Ishikawa (cell line): ENCODE measurements around the gene COG3.

Experiments
- CEBPB ChIP-seq: IDR thresholded peaks from 2 replicates; pipeline ENCODE4 v1.6.1; 2012
- CREB1 ChIP-seq: IDR thresholded peaks from 2 replicates; pipeline ENCODE4 v1.6.1; 2012; ENCODE audit warnings: low read depth
- EGR1 ChIP-seq: IDR thresholded peaks from 2 replicates; pipeline ENCODE4 v1.6.1; 2012
- EP300 ChIP-seq: IDR thresholded peaks from 2 replicates; pipeline ENCODE4 v1.6.1; 2012; ENCODE audit warnings: borderline replicate concordance
- FOXM1 ChIP-seq: IDR thresholded peaks from 2 replicates; pipeline ENCODE4 v1.6.1; 2012; ENCODE audit warnings: low read depth, borderline replicate concordance
- MAX ChIP-seq: IDR thresholded peaks from 2 replicates; pipeline ENCODE4 v1.6.1; 2012
- RAD21 ChIP-seq: IDR thresholded peaks from 2 replicates; pipeline ENCODE4 v1.6.1; 2012; ENCODE audit warnings: low read depth
- REST ChIP-seq: IDR thresholded peaks from 2 replicates; pipeline ENCODE4 v1.6.1; 2012; ENCODE audit warnings: low read depth, mild to moderate bottlenecking
- TAF1 ChIP-seq: IDR thresholded peaks from 2 replicates; pipeline ENCODE4 v1.6.1; 2012; ENCODE audit warnings: low read depth, mild to moderate bottlenecking
- TCF12 ChIP-seq: IDR thresholded peaks from 2 replicates; pipeline ENCODE4 v1.6.1; 2012; ENCODE audit warnings: low read depth
- TEAD4 ChIP-seq: IDR thresholded peaks from 2 replicates; pipeline ENCODE4 v1.6.1; 2012
- USF1 ChIP-seq: IDR thresholded peaks from 2 replicates; pipeline ENCODE4 v1.6.1; 2012
- YY1 ChIP-seq: IDR thresholded peaks from 2 replicates; pipeline ENCODE4 v1.6.1; 2012; ENCODE audit warnings: low read depth
- ZBTB7A ChIP-seq: IDR thresholded peaks from 2 replicates; pipeline ENCODE4 v1.6.1; 2012; ENCODE audit warnings: low read depth

- no peak for TF ChIP-seq CEBPB
- no peak for TF ChIP-seq YY1
- TF ChIP-seq RAD21: no peak
- no peak for TF ChIP-seq EP300
- TF ChIP-seq USF1: no peak
- TF ChIP-seq MAX: no peak
- no peak for TF ChIP-seq FOXM1
- TF ChIP-seq REST: no peak
- TF ChIP-seq TCF12: no peak
- TF ChIP-seq TAF1: no peak
- TF ChIP-seq EGR1: no peak
- no peak for TF ChIP-seq ZBTB7A
- no peak for TF ChIP-seq TEAD4
- TF ChIP-seq CREB1: no peak
Observed at GRCh38 chr13:45512098-45512496, 47.4 kb downstream of the COG3 start.
